ENCODE measurements around the gene NPS.

- TF ChIP-seq CTCF (IDR thresholded peaks at IDR 0.05) (no peak), POLR2A (IDR thresholded peaks at IDR 0.05) (no peak)
Measured at GRCh38 chr10:127600479-127600878, 51.4 kb downstream of the NPS start.
